GM12878 (cell line): ENCODE results near the gene CCDC24. TPM values are rescaled to one million over a fixed set of nuclear protein-coding genes. Genes with fewer than 3 reads are reported as not detected.

Source experiments
- ATAC-seq: fragments of 200-7000 bp; cut with Tn5 transposase; 3 replicates; pipeline ENCODE4 v1.9.1; 2020; ENCODE audit warnings: mild to moderate bottlenecking, moderate library complexity
- BruUV-seq: library from RNA; stranded (reverse); fragments of 400-500 nt; replicated peaks from 2 replicates; lab custom pipeline; 2021; lab: Mats Ljungman, UMichigan
- CTCF ChIA-PET: fragments of 300-600 bp; sonication (Branson Sonifier 250); formaldehyde crosslinking; extraction: SDS; loops from one replicate; lab custom pipeline; 2021; ENCODE audit warnings: inconsistent platforms; lab: Yijun Ruan, JAX
- POLR2A ChIA-PET: fragments of 350-600 bp; formaldehyde crosslinking; extraction: SDS; loops from one replicate; lab custom pipeline; 2021; ENCODE audit warnings: inconsistent platforms; lab: Charles Lee
- RAD21 ChIA-PET: fragments of 300-600 bp; sonication (Branson Sonifier 250); formaldehyde crosslinking; loops from one replicate; lab custom pipeline; 2023; ENCODE audit warnings: antibody characterized with exemption; ENCODE audit not compliant: unreplicated experiment; lab: Charles Lee
- SMC1A ChIA-PET: fragments of 300-600 bp; sonication (Branson Sonifier 250); formaldehyde crosslinking; loops from one replicate; lab custom pipeline; 2023; ENCODE audit not compliant: unreplicated experiment, uncharacterized antibody; lab: Charles Lee
- DNase-seq: peaks from one replicate; pipeline ENCODE4 v3.0.0-alpha.2; 2011; ENCODE audit warnings: low read depth, low spot score
- FAIRE-seq: peaks from 3 replicates; lab custom pipeline; 2011; peaks lifted over from hg19 to GRCh38; lab: Jason Lieb, UNC
- H2AFZ ChIP-seq: 2 replicates; pipeline ENCODE4 v1.6.0; 2011; ENCODE audit warnings: low read depth, low read length, control low read depth; ENCODE audit not compliant: control insufficient read depth
- H3K27ac ChIP-seq: 2 replicates; pipeline ENCODE4 v1.5.1; 2011; ENCODE audit warnings: control low read depth; ENCODE audit not compliant: control insufficient read depth, insufficient read depth
- H3K27me3 ChIP-seq, 2 experiments: replicated peaks in 1 of 2; 2 replicates each; pipeline versions ENCODE4 v1.6.0 to v1.6.1; 2011; ENCODE audit warnings: low read length in 1 of 2; ENCODE audit not compliant: control insufficient read depth in 2 of 2, insufficient read depth in 2 of 2
- H3K36me3 ChIP-seq, 2 experiments: 2 replicates each; pipeline ENCODE4 v1.5.1; 2011; ENCODE audit warnings: low read length in 1 of 2; ENCODE audit not compliant: control insufficient read depth in 2 of 2, insufficient read depth in 2 of 2
- H3K4me1 ChIP-seq: 2 replicates; pipeline ENCODE4 v1.6.1; 2011; ENCODE audit warnings: mild to moderate bottlenecking, low read length, moderate library complexity, mixed read lengths; ENCODE audit not compliant: control insufficient read depth, insufficient read depth
- H3K4me2 ChIP-seq: 2 replicates; pipeline ENCODE4 v1.6.0; 2011; ENCODE audit warnings: control low read depth; ENCODE audit not compliant: control insufficient read depth, insufficient read depth
- H3K4me3 ChIP-seq: fragments of 200-600 bp; sonication (generic); 2 replicates; pipeline ENCODE4 v1.5.1; 2016
- H3K79me2 ChIP-seq: 2 replicates; pipeline ENCODE4 v1.6.0; 2011; ENCODE audit warnings: low read length; ENCODE audit not compliant: control insufficient read depth, insufficient read depth
- H3K9ac ChIP-seq: 2 replicates; pipeline ENCODE4 v1.8.0; 2011; ENCODE audit warnings: low read length, control low read depth, mixed read lengths; ENCODE audit not compliant: control insufficient read depth, insufficient read depth
- H3K9me3 ChIP-seq: replicated peaks from 3 replicates; pipeline ENCODE4 v1.5.1; 2011; ENCODE audit warnings: mild to moderate bottlenecking, low read length; ENCODE audit not compliant: control insufficient read depth, insufficient read depth
- H4K20me1 ChIP-seq: 2 replicates; pipeline ENCODE4 v1.6.0; 2011; ENCODE audit not compliant: control insufficient read depth, insufficient read depth
- CBFB ChIP-seq: IDR thresholded peaks from 2 replicates; pipeline ENCODE4 v1.6.1; 2016; ENCODE audit warnings: antibody characterized with exemption, low read depth
- HDAC2 ChIP-seq: fragments of 200-600 bp; sonication (generic); IDR thresholded peaks from 2 replicates; pipeline ENCODE4 v1.6.1; 2017
- HDAC6 ChIP-seq: fragments of 200-600 bp; sonication (generic); IDR thresholded peaks from one replicate; pipeline ENCODE4 v1.8.0; 2017; ENCODE audit warnings: antibody characterized with exemption; ENCODE audit not compliant: unreplicated experiment
- HSF1 ChIP-seq: fragments of 150-350 bp; IDR thresholded peaks from 2 replicates; pipeline ENCODE4 v1.6.1; 2014; ENCODE audit warnings: mild to moderate bottlenecking, low read depth, low read length
- RAD51 ChIP-seq: fragments of 450-650 bp; IDR thresholded peaks from 2 replicates; pipeline ENCODE4 v1.6.1; 2016; ENCODE audit warnings: moderate library complexity, mild to moderate bottlenecking, inconsistent platforms
- RCOR1 ChIP-seq: conservative IDR thresholded peaks from 2 replicates; pipeline ENCODE4 v1.6.1; 2012; ENCODE audit warnings: low read depth, low read length, improper control_type of control experiment
- STAT3 ChIP-seq: IDR thresholded peaks from 2 replicates; pipeline ENCODE4 v1.6.1; 2011; ENCODE audit warnings: low read depth, low read length, improper control_type of control experiment
- TCF12 ChIP-seq: IDR thresholded peaks from 2 replicates; pipeline ENCODE4 v1.6.1; 2011; ENCODE audit warnings: low read depth, mild to moderate bottlenecking, low read length
- TCF3 ChIP-seq: IDR thresholded peaks from 2 replicates; pipeline ENCODE4 v1.6.1; 2012; ENCODE audit warnings: low read depth, mild to moderate bottlenecking, low read length, borderline replicate concordance; ENCODE audit not compliant: insufficient read depth
- YY1 ChIP-seq: IDR thresholded peaks from 2 replicates; pipeline ENCODE4 v1.6.1; 2011; ENCODE audit warnings: low read depth, mild to moderate bottlenecking, low read length
- ZNF274 ChIP-seq: IDR thresholded peaks from one replicate; pipeline ENCODE4 v1.8.0; 2011; ENCODE audit not compliant: insufficient read length, insufficient read depth
- ZNF384 ChIP-seq: IDR thresholded peaks from 2 replicates; pipeline ENCODE4 v1.6.1; 2012; ENCODE audit warnings: low read depth, mild to moderate bottlenecking, low read length, improper control_type of control experiment, borderline replicate concordance
- WGBS: methylation state at CpG from one replicate; pipeline ENCODE4 v1.1.6; 2016; ENCODE audit warnings: low lambda C conversion rate; ENCODE audit not compliant: insufficient replicate concordance, insufficient coverage; ENCODE audit errors: missing lambda C conversion rate; 5-methylcytosine and 5-hydroxymethylcytosine counted together
- in situ Hi-C: fragments of 300-500 bp; cut with MboI; formaldehyde crosslinking; loops from 9 replicates; pipeline ENCODE4 v1.14.3; 2018; ENCODE audit warnings: mixed read lengths
- intact Hi-C: fragments of 100-400 bp; cut with micrococcal nuclease; formaldehyde crosslinking; loops from one replicate; pipeline ENCODE4 v1.14.2; 2022; ENCODE audit not compliant: unreplicated experiment
- polyA plus RNA-seq, 11 experiments: library from polyadenylated mRNA; depleted of rRNA in 4 of 11; unstranded in 6 of 11; stranded (reverse) in 5 of 11; fragments of >200 nt; fragmentation: Nextera tagmentation in 4 of 11; fragmentation: Illumina TruSeq in 1 of 11; extraction: Ambion mirVana in 4 of 11; extraction: Trizol in 1 of 11; gene quantifications; 1 replicate in 1 of 11; 2 replicates in 10 of 11; pipeline versions ENCODE4 v1.2.1 to v1.2.3, GENCODE V29; 2011 to 2016; ENCODE audit warnings: inconsistent platforms in 2 of 11, missing spikeins in 2 of 11, low read depth in 1 of 11
- total RNA-seq, 4 experiments: library from RNA; depleted of rRNA in 3 of 4; stranded (reverse); fragments of >200 nt in 3 of 4; fragmentation: Illumina TruSeq in 1 of 4; extraction: Trizol in 1 of 4; gene quantifications; 2 replicates each; pipeline versions ENCODE4 v1.2.1 to v1.2.3, GENCODE V29; 2013 to 2021
- TF ChIP-seq, protein P1 (sequence below): fragments of 450-650 bp; IDR thresholded peaks from 2 replicates; pipeline ENCODE4 v1.6.1; 2017; ENCODE audit warnings: mild to moderate bottlenecking, moderate library complexity
- TF ChIP-seq, protein P2 (sequence below): IDR thresholded peaks from 2 replicates; pipeline ENCODE4 v1.6.1; 2011; ENCODE audit warnings: low read depth, low read length, improper control_type of control experiment, borderline replicate concordance

The CCDC24 gene
- total and polyA plus RNA-seq, 10 of the 15 experiments (the other 5 are each of a cell fraction or from before 2014, with no cell fraction given) = 0.18 to 3.1 (median 1.6) TPM; not detected in 1

DNA sequence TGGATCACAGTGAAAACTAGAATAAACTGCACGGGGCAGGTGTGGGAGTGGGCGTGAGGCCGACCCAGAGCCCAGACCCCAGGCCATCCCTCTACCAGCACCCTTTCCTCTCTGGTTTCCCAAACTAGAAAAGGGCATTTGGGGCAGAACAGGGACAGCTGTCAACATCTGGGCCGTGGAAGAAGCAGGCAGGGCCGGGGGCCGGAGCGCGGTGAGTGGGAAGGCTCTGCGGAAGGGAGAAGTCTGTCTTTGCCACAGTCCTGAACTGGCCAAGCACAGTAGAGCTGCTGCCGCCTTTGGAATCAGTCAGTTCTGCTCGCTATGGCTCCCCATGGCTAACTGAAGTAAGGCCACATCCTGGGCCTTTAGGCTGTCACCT, 6.6 kb downstream of the CCDC24 start:
- Histone ChIP-seq H3K4me2 (no peak overlapping the region), H3K79me2 (no peaks in the 10 kb centered on the region), H3K4me1 (peaks cover 4% of the 10 kb centered on the region; the same call in 1 of the 2 replicates), H3K9ac (no peak overlapping the region), H3K9me3 (no peaks in the 10 kb centered on the region), H4K20me1 (no peaks in the 10 kb centered on the region), H2AFZ (no peak overlapping the region), H3K27me3 (no peaks in the 10 kb centered on the region), H3K36me3 (no peaks in the 10 kb centered on the region), H3K4me3 (no peak overlapping the region), H3K27ac (no peak overlapping the region)
- ATAC-seq (no peak), FAIRE-seq (no peak), DNase-seq (no peak)
- ChIA-PET CTCF (no interaction called here), SMC1A (no interaction called here), POLR2A (interaction anchor here (0.7 kb wide), 1 partner anchor 47 kb away, joined by 3 read pairs; no protein-coding TSS in a partner anchor), RAD21 (no interaction called here)
- BruUV-seq = no TSS peak
- 62% methylated on average over 11 of the region's 11 CpGs for WGBS
- intact Hi-C loops = no loop called here
- in situ Hi-C loops = no loop called here
- no peak for TF ChIP-seq TCF12
- TF ChIP-seq ZNF384 = no peak
- TF ChIP-seq, protein P1, sequence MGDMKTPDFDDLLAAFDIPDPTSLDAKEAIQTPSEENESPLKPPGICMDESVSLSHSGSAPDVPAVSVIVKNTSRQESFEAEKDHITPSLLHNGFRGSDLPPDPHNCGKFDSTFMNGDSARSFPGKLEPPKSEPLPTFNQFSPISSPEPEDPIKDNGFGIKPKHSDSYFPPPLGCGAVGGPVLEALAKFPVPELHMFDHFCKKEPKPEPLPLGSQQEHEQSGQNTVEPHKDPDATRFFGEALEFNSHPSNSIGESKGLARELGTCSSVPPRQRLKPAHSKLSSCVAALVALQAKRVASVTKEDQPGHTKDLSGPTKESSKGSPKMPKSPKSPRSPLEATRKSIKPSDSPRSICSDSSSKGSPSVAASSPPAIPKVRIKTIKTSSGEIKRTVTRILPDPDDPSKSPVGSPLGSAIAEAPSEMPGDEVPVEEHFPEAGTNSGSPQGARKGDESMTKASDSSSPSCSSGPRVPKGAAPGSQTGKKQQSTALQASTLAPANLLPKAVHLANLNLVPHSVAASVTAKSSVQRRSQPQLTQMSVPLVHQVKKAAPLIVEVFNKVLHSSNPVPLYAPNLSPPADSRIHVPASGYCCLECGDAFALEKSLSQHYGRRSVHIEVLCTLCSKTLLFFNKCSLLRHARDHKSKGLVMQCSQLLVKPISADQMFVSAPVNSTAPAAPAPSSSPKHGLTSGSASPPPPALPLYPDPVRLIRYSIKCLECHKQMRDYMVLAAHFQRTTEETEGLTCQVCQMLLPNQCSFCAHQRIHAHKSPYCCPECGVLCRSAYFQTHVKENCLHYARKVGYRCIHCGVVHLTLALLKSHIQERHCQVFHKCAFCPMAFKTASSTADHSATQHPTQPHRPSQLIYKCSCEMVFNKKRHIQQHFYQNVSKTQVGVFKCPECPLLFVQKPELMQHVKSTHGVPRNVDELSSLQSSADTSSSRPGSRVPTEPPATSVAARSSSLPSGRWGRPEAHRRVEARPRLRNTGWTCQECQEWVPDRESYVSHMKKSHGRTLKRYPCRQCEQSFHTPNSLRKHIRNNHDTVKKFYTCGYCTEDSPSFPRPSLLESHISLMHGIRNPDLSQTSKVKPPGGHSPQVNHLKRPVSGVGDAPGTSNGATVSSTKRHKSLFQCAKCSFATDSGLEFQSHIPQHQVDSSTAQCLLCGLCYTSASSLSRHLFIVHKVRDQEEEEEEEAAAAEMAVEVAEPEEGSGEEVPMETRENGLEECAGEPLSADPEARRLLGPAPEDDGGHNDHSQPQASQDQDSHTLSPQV = no peak
- no peak for TF ChIP-seq CBFB
- no peak for TF ChIP-seq HDAC6
- no peak for TF ChIP-seq TCF3
- no peak for TF ChIP-seq STAT3
- no peak for TF ChIP-seq HSF1
- no peak for TF ChIP-seq HDAC2
- TF ChIP-seq YY1 = no peak
- no peak for TF ChIP-seq RAD51
- no peak for TF ChIP-seq RCOR1
- TF ChIP-seq ZNF274 = no peak
- TF ChIP-seq, protein P2, sequence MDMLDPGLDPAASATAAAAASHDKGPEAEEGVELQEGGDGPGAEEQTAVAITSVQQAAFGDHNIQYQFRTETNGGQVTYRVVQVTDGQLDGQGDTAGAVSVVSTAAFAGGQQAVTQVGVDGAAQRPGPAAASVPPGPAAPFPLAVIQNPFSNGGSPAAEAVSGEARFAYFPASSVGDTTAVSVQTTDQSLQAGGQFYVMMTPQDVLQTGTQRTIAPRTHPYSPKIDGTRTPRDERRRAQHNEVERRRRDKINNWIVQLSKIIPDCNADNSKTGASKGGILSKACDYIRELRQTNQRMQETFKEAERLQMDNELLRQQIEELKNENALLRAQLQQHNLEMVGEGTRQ = no peak
